ENCODE results near the gene SNTB2.

DNA sequence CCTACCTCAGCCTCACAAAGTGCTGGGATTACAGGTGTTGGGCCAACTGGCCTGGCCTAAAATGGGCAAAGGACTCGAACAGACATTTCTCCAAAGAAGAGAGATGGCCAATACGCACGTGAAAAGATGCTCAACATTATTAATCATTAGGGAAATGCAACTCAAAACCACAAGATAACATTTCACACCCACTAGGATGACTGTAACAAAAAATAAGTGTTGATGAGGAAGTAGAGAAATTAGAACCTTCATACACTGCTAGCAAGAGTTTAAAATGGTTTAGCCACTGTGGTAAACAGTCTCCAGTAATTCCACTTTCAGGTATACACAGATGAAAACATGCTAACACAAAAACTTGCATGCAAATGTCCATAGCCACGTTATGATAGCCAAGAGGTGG is 159.0 kb downstream of the SNTB2 start:
- TF ChIP-seq EZH2 (IDR thresholded peaks at IDR 0.05): no peak
- no peak for TF ChIP-seq POLR2AphosphoS5 (IDR thresholded peaks at IDR 0.05; ENCODE audit: borderline replicate concordance, low read depth, low read length)
